Keratinocyte (primary cell): ENCODE data around the gene CD86. TPM values are rescaled to one million over a fixed set of nuclear protein-coding genes. Genes with fewer than 3 reads are reported as not detected.

ENCODE experiments used
- DNase-seq: peaks from one replicate; pipeline ENCODE4 v3.0.0-alpha.2; 2011; ENCODE audit warnings: low read depth, missing footprints, low spot score
- FAIRE-seq: peaks from 2 replicates; lab custom pipeline; 2011; peaks lifted over from hg19 to GRCh38; lab: Jason Lieb, UNC
- H2AFZ ChIP-seq: 2 replicates; pipeline ENCODE4 v1.6.0; 2012; ENCODE audit warnings: low read length, control low read depth, inconsistent platforms; ENCODE audit not compliant: control insufficient read depth
- H3K27ac ChIP-seq: 2 replicates; pipeline ENCODE4 v1.5.1; 2011; ENCODE audit warnings: low read length; ENCODE audit not compliant: control insufficient read depth, insufficient read depth
- H3K27me3 ChIP-seq: 3 replicates; pipeline ENCODE4 v1.6.0; 2011; ENCODE audit warnings: low read length; ENCODE audit not compliant: control insufficient read depth, insufficient read depth; ENCODE audit errors: extremely low read depth
- H3K36me3 ChIP-seq, 2 experiments: 2 replicates in 1 of 2; 3 replicates in 1 of 2; pipeline ENCODE4 v1.5.1; 2011; ENCODE audit warnings: low read length in 2 of 2, mild to moderate bottlenecking in 1 of 2; ENCODE audit not compliant: control insufficient read depth in 2 of 2, insufficient read depth in 2 of 2; ENCODE audit errors: extremely low read depth in 1 of 2
- H3K4me1 ChIP-seq: 3 replicates; pipeline ENCODE4 v1.5.1; 2011; ENCODE audit warnings: low read length; ENCODE audit not compliant: control insufficient read depth, insufficient read depth; ENCODE audit errors: extremely low read depth
- H3K4me2 ChIP-seq: 3 replicates; pipeline ENCODE4 v1.6.0; 2011; ENCODE audit warnings: low read depth, low read length; ENCODE audit not compliant: control insufficient read depth, insufficient read depth; ENCODE audit errors: extremely low read depth
- H3K4me3 ChIP-seq, 3 experiments: fragments of 200-600 bp in 1 of 3; sonication (generic) in 1 of 3; 2 replicates in 2 of 3; 3 replicates in 1 of 3; pipeline ENCODE4 v1.5.1; 2011 to 2016; ENCODE audit warnings: low read length in 3 of 3, mild to moderate bottlenecking in 3 of 3, control low read depth in 2 of 3, inconsistent platforms in 1 of 3, low read depth in 1 of 3, mixed read lengths in 1 of 3, mixed run types in 1 of 3, moderate library complexity in 1 of 3; ENCODE audit not compliant: control insufficient read depth in 2 of 3, insufficient read depth in 2 of 3; ENCODE audit errors: extremely low read depth in 1 of 3
- H3K79me2 ChIP-seq: 2 replicates; pipeline ENCODE4 v1.6.0; 2012; ENCODE audit warnings: low read length; ENCODE audit not compliant: control insufficient read depth, insufficient read depth
- H3K9ac ChIP-seq: 3 replicates; pipeline ENCODE4 v1.6.0; 2011; ENCODE audit warnings: low read length; ENCODE audit not compliant: control insufficient read depth, insufficient read depth; ENCODE audit errors: extremely low read depth
- H3K9me1 ChIP-seq: 3 replicates; pipeline ENCODE4 v1.6.0; 2011; ENCODE audit warnings: low read length; ENCODE audit not compliant: control insufficient read depth, insufficient read depth; ENCODE audit errors: extremely low read depth
- H3K9me3 ChIP-seq: 2 replicates; pipeline ENCODE4 v1.5.1; 2012; ENCODE audit warnings: low read depth, low read length; ENCODE audit not compliant: control insufficient read depth
- H4K20me1 ChIP-seq: 3 replicates; pipeline ENCODE4 v1.6.0; 2011; ENCODE audit warnings: low read length; ENCODE audit not compliant: control insufficient read depth, insufficient read depth; ENCODE audit errors: extremely low read depth
- EZH2 ChIP-seq: IDR thresholded peaks from one replicate; pipeline ENCODE4 v1.6.1; 2012; ENCODE audit warnings: inconsistent platforms, mild to moderate bottlenecking, low read length, moderate library complexity
- dilution Hi-C: fragments of 300-500 bp; cut with MboI; formaldehyde crosslinking; loops from one replicate; pipeline ENCODE4 v1.7.0; 2020; ENCODE audit warnings: low sequenced_read_pairs; ENCODE audit not compliant: extremely low pct_ligation_motif_present
- polyA plus RNA-seq, 5 experiments: library from polyadenylated mRNA; depleted of rRNA in 3 of 5; stranded (reverse) in 3 of 5; stranded (forward) in 1 of 5; unstranded in 1 of 5; fragments of >200 nt; gene quantifications; 1 replicate in 1 of 5; 2 replicates in 3 of 5; 3 replicates in 1 of 5; pipeline versions ENCODE4 v1.2.1 to v1.2.3, GENCODE V29; 2011 to 2012; ENCODE audit warnings: missing spikeins in 2 of 5, low read depth in 1 of 5, low replicate concordance in 1 of 5
- TF ChIP-seq, protein P1 (sequence below), 3 experiments: IDR thresholded peaks in 1 of 3; conservative IDR thresholded peaks in 1 of 3; optimal IDR thresholded peaks in 1 of 3; 2 replicates in 2 of 3; 3 replicates in 1 of 3; pipeline versions ENCODE3 to v1.5.1; 2011; ENCODE audit warnings: low read length in 3 of 3, mild to moderate bottlenecking in 3 of 3, moderate library complexity in 2 of 3, control low read depth in 1 of 3, inconsistent platforms in 1 of 3; ENCODE audit not compliant: insufficient read depth in 2 of 3; ENCODE audit errors: extremely low read depth in 1 of 3

The CD86 gene
- polyA plus RNA-seq, 1 donor (not counting 4 experiments of a cell fraction or from before 2014, with no cell fraction given): 2.9 TPM

DNA sequence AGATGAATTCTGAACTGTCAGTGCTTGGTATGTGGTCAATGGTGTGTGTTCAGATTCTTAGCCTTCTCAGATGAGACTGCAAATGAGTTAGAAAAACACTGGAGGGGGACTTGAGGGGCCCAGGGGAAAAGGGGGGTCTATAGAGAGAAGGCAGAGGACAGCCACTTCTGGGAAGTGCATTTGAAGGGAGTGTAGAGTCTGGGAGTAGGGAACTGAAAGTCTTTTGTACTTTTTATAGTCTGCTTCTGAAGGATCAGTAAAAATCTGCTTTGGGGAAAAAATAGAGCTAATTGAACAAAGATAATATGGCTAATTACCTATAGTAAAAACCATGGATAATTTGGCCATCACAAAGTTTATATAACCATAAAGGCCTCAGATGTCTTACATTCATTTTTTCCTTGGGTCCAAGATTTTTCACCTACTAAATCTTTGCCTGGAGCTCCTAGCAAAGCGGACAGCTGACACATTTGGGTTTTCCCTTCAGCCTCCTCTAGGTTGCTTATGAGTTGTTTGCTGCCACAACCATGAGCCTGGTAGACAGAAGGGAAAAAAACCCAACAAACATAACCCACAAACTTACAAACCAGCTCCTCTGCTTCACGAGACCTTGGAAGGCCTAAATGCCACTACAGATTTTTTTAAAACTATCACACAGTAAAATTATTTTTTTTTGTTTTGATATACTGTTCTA, 48.8 kb downstream of the CD86 start:
- H3K4me3 ChIP-seq: no peak overlapping the region
- H3K27me3 ChIP-seq: no peaks in the 10 kb centered on the region
- H3K79me2 ChIP-seq: no peaks in the 10 kb centered on the region
- H2AFZ ChIP-seq: no peak overlapping the region
- DNase-seq: no peak
- peaks cover 4% of the 10 kb centered on the region for H3K4me1 ChIP-seq
- no peaks in the 10 kb centered on the region for H3K9me1 ChIP-seq
- FAIRE-seq: no peak
- no peak for TF ChIP-seq EZH2
- TF ChIP-seq, protein P1, sequence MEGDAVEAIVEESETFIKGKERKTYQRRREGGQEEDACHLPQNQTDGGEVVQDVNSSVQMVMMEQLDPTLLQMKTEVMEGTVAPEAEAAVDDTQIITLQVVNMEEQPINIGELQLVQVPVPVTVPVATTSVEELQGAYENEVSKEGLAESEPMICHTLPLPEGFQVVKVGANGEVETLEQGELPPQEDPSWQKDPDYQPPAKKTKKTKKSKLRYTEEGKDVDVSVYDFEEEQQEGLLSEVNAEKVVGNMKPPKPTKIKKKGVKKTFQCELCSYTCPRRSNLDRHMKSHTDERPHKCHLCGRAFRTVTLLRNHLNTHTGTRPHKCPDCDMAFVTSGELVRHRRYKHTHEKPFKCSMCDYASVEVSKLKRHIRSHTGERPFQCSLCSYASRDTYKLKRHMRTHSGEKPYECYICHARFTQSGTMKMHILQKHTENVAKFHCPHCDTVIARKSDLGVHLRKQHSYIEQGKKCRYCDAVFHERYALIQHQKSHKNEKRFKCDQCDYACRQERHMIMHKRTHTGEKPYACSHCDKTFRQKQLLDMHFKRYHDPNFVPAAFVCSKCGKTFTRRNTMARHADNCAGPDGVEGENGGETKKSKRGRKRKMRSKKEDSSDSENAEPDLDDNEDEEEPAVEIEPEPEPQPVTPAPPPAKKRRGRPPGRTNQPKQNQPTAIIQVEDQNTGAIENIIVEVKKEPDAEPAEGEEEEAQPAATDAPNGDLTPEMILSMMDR (optimal IDR thresholded peaks at IDR 0.05 in 1 of 3, IDR thresholded peaks at IDR 0.05 in 1 of 3, conservative IDR thresholded peaks at IDR 0.05 in 1 of 3; ENCODE audit: extremely low read depth in 1 of 3, insufficient read depth in 2 of 3, low read length in 3 of 3): no peak
- no peaks in the 10 kb centered on the region for H4K20me1 ChIP-seq
- no peaks in the 10 kb centered on the region for H3K9me3 ChIP-seq
- no peaks in the 10 kb centered on the region for H3K36me3 ChIP-seq
- dilution Hi-C loops: no loop called here
- no peak overlapping the region for H3K9ac ChIP-seq
- no peak overlapping the region for H3K27ac ChIP-seq
- H3K4me2 ChIP-seq: no peak overlapping the region

GRCh38 chr3:122104515-122105194, 49.5 kb downstream of the CD86 start:
- Histone ChIP-seq H3K4me3 (no peak overlapping the region), H4K20me1 (no peaks in the 10 kb centered on the region), H2AFZ (no peak overlapping the region), H3K4me2 (no peak overlapping the region), H3K79me2 (no peaks in the 10 kb centered on the region), H3K36me3 (no peaks in the 10 kb centered on the region), H3K9me3 (no peaks in the 10 kb centered on the region), H3K27me3 (no peaks in the 10 kb centered on the region), H3K9me1 (no peaks in the 10 kb centered on the region), H3K27ac (no peak overlapping the region), H3K9ac (no peak overlapping the region), H3K4me1 (peaks cover 4% of the 10 kb centered on the region)
- no peak for TF ChIP-seq EZH2
- TF ChIP-seq, protein P1 (optimal IDR thresholded peaks at IDR 0.05 in 1 of 3, IDR thresholded peaks at IDR 0.05 in 1 of 3, conservative IDR thresholded peaks at IDR 0.05 in 1 of 3; ENCODE audit: extremely low read depth in 1 of 3, insufficient read depth in 2 of 3, low read length in 3 of 3): no peak
- dilution Hi-C loops: no loop called here
- DNase-seq (no peak), FAIRE-seq (no peak)
